K562 (cell line): ENCODE measurements around the gene ELMO1. TPM values are rescaled to one million over a fixed set of nuclear protein-coding genes. Genes with fewer than 3 reads are reported as not detected.

ENCODE experiments used
- ATAC-seq: fragments of 200-7000 bp; cut with Tn5 transposase; 3 replicates; pipeline ENCODE4 v1.9.1; 2020; ENCODE audit warnings: moderate library complexity
- BruUV-seq: library from RNA; stranded (reverse); fragments of 400-500 nt; replicated peaks from 2 replicates; lab custom pipeline; 2021; lab: Mats Ljungman, UMichigan
- CTCF ChIA-PET: fragments of 300-600 bp; formaldehyde crosslinking; extraction: SDS; loops from one replicate; lab custom pipeline; 2021; ENCODE audit warnings: low intra/inter-chr PET ratio; lab: Yijun Ruan, JAX
- POLR2A ChIA-PET: fragments of 300-600, 350-650 bp; sonication (Branson Sonifier 250); formaldehyde crosslinking; extraction: SDS; loops from one replicate; lab custom pipeline; 2021; ENCODE audit warnings: antibody characterized with exemption, inconsistent platforms; lab: Yijun Ruan, JAX
- DNase-seq, 4 experiments: peaks; one replicate each; pipeline versions ENCODE4 v3.0.0 to v3.0.0-alpha.2; 2011 to 2018; ENCODE audit warnings: low spot score in 3 of 4, mixed read lengths in 3 of 4; ENCODE audit errors: extremely low read depth in 1 of 4
- FAIRE-seq: peaks from 2 replicates; lab custom pipeline; 2011; peaks lifted over from hg19 to GRCh38; lab: Jason Lieb, UNC
- H2AFZ ChIP-seq: 2 replicates; pipeline ENCODE4 v1.6.0; 2011; ENCODE audit warnings: low read depth, low read length, control low read depth, inconsistent platforms
- H3K27ac ChIP-seq: fragments of 200-600 bp; 3 replicates; pipeline ENCODE4 v1.8.0; 2011; ENCODE audit warnings: low read depth, mild to moderate bottlenecking, control low read depth, inconsistent platforms, low read length, moderate library complexity, mixed read lengths; ENCODE audit errors: extremely low read depth
- H3K27me3 ChIP-seq, 2 experiments: fragments of 300-600 bp in 1 of 2; 2 replicates in 1 of 2; 3 replicates in 1 of 2; pipeline versions ENCODE4 v1.6.0 to v1.8.0; 2011; ENCODE audit warnings: inconsistent platforms in 2 of 2, low read length in 2 of 2, mild to moderate bottlenecking in 1 of 2, mixed read lengths in 1 of 2, moderate library complexity in 1 of 2; ENCODE audit not compliant: control insufficient read depth in 2 of 2, insufficient read depth in 2 of 2
- H3K36me3 ChIP-seq: fragments of 300-600 bp; 3 replicates; pipeline ENCODE4 v1.8.0; 2011; ENCODE audit warnings: mild to moderate bottlenecking, low read length, inconsistent platforms; ENCODE audit not compliant: control insufficient read depth, insufficient read depth
- H3K4me1 ChIP-seq, 2 experiments: fragments of 200-600 bp in 1 of 2; replicated peaks in 1 of 2; 2 replicates in 1 of 2; 3 replicates in 1 of 2; pipeline versions ENCODE4 v1.5.1 to v1.8.0; 2011; ENCODE audit warnings: inconsistent platforms in 2 of 2, low read length in 2 of 2, mild to moderate bottlenecking in 1 of 2, mixed read lengths in 1 of 2, moderate library complexity in 1 of 2; ENCODE audit not compliant: control insufficient read depth in 2 of 2, insufficient read depth in 2 of 2
- H3K4me2 ChIP-seq: 2 replicates; pipeline ENCODE4 v1.6.1; 2011; ENCODE audit warnings: low read length, control low read depth, inconsistent platforms, mixed read lengths; ENCODE audit not compliant: insufficient read depth
- H3K4me3 ChIP-seq: fragments of 200-600 bp; sonication (generic), shearing (Covaris generic); 2 replicates; pipeline ENCODE4 v1.5.1; 2016; ENCODE audit warnings: control low read depth, inconsistent platforms
- H3K79me2 ChIP-seq: fragments of 200-600 bp; 3 replicates; pipeline ENCODE4 v1.8.0; 2011; ENCODE audit warnings: low read length, inconsistent platforms; ENCODE audit not compliant: control insufficient read depth, insufficient read depth
- H3K9ac ChIP-seq, 2 experiments: 2 replicates each; pipeline versions ENCODE4 v1.6.0 to v1.6.1; 2011; ENCODE audit warnings: low read depth in 2 of 2, low read length in 2 of 2, control low read depth in 1 of 2, inconsistent platforms in 1 of 2, mild to moderate bottlenecking in 1 of 2, mixed read lengths in 1 of 2; ENCODE audit not compliant: insufficient read depth in 1 of 2
- H3K9me1 ChIP-seq: one replicate; pipeline ENCODE4 v1.6.0; 2011; ENCODE audit warnings: inconsistent platforms, mild to moderate bottlenecking, low read length, moderate library complexity; ENCODE audit not compliant: control insufficient read depth, insufficient read depth
- H3K9me3 ChIP-seq: replicated peaks from 2 replicates; pipeline ENCODE4 v1.5.1; 2011; ENCODE audit warnings: low read depth, low read length, inconsistent platforms; ENCODE audit not compliant: control insufficient read depth, insufficient read depth
- H4K20me1 ChIP-seq: replicated peaks from 2 replicates; pipeline ENCODE4 v1.6.1; 2011; ENCODE audit warnings: low read length, inconsistent platforms, mixed read lengths; ENCODE audit not compliant: control insufficient read depth, insufficient read depth
- ASH1L ChIP-seq: fragments of 450-650 bp; IDR thresholded peaks from 2 replicates; pipeline ENCODE4 v1.6.1; 2018; ENCODE audit warnings: borderline replicate concordance, mild to moderate bottlenecking, low read depth; ENCODE audit not compliant: partially characterized antibody
- E2F3 ChIP-seq: fragments of 250-450 bp; sonication (Bioruptor Pico); IDR thresholded peaks from 2 replicates; pipeline ENCODE4 v1.4.0; 2020; ENCODE audit warnings: mild to moderate bottlenecking
- FOXJ2 ChIP-seq: fragments of 200-800 bp; sonication (Bioruptor generic); IDR thresholded peaks from 2 replicates; pipeline ENCODE4 v1.6.1; 2016; ENCODE audit warnings: missing genetic modification characterization, missing compliant biosample characterization
- GATAD2A ChIP-seq: fragments of 450-650 bp; IDR thresholded peaks from 2 replicates; pipeline ENCODE4 v1.6.1; 2017
- NCOA1 ChIP-seq: fragments of 450-650 bp; IDR thresholded peaks from 2 replicates; pipeline ENCODE4 v1.6.1; 2016; ENCODE audit warnings: low read depth
- TCF7L2 ChIP-seq: fragments of 150-350 bp; IDR thresholded peaks from 2 replicates; pipeline ENCODE4 v1.6.1; 2016; ENCODE audit warnings: low read depth, mild to moderate bottlenecking, low read length, moderate library complexity
- TOE1 ChIP-seq, 2 experiments: fragments of 450-650 bp in 1 of 2; sonication (generic) in 1 of 2; formaldehyde crosslinking in 1 of 2; IDR thresholded peaks; 2 replicates each; pipeline versions ENCODE4 v1.7.1 to v1.8.0; 2016 to 2022; ENCODE audit warnings: borderline replicate concordance in 2 of 2, mild to moderate bottlenecking in 2 of 2, antibody characterized with exemption in 1 of 2, inconsistent platforms in 1 of 2, low read depth in 1 of 2, missing genetic modification reagents in 1 of 2, moderate library complexity in 1 of 2
- ZNF41 ChIP-seq: fragments of 250-450 bp; sonication (Bioruptor Pico); conservative IDR thresholded peaks from 2 replicates; pipeline ENCODE4 v1.4.0; 2020; ENCODE audit warnings: mild to moderate bottlenecking
- ZNF766 ChIP-seq: fragments of 200-800 bp; sonication (Bioruptor generic); conservative IDR thresholded peaks from 2 replicates; pipeline ENCODE4 v1.6.1; 2016; ENCODE audit warnings: missing genetic modification characterization, missing compliant biosample characterization
- WGBS: fragments of 100-300 bp; shearing (Covaris generic); methylation state at CpG from one replicate; pipeline ENCODE4 v1.1.6; 2016; ENCODE audit warnings: low coverage, mixed read lengths; ENCODE audit not compliant: insufficient coverage; ENCODE audit errors: missing lambda C conversion rate; 5-methylcytosine and 5-hydroxymethylcytosine counted together
- in situ Hi-C: fragments of 300-500 bp; cut with MboI; formaldehyde crosslinking; loops from 4 replicates; pipeline ENCODE4 v1.15.0; 2018; ENCODE audit warnings: inconsistent platforms, mixed read lengths
- intact Hi-C: fragments of 100-400 bp; cut with micrococcal nuclease; formaldehyde crosslinking; loops from 2 replicates; pipeline ENCODE4 v1.14.2; 2022
- polyA plus RNA-seq, 8 experiments: library from polyadenylated mRNA; depleted of rRNA in 4 of 8; stranded (reverse) in 5 of 8; unstranded in 3 of 8; fragments of >200 nt; fragmentation: Nextera tagmentation in 2 of 8; fragmentation: Illumina TruSeq in 1 of 8; extraction: Ambion mirVana in 2 of 8; extraction: Trizol in 1 of 8; gene quantifications; 2 replicates each; pipeline versions ENCODE4 v1.2.1 to v1.2.3, GENCODE V29; 2011 to 2014; ENCODE audit warnings: inconsistent platforms in 1 of 8, missing spikeins in 1 of 8
- total RNA-seq, 7 experiments: library from RNA; depleted of rRNA in 6 of 7; stranded (reverse); fragments of >200 nt in 6 of 7; fragmentation: Illumina TruSeq in 2 of 7; extraction: Trizol in 2 of 7; gene quantifications; 2 replicates each; pipeline versions ENCODE4 v1.2.1 to v1.2.3, GENCODE V29; 2011 to 2021; ENCODE audit warnings: low replicate concordance in 1 of 7
- TF ChIP-seq, protein P1 (sequence below): fragments of 250-450 bp; sonication (Bioruptor Pico); IDR thresholded peaks from 2 replicates; pipeline ENCODE4 v1.6.1; 2021; ENCODE audit warnings: mild to moderate bottlenecking
- TF ChIP-seq, protein P2 (sequence below): fragments of 450-650 bp; IDR thresholded peaks from 2 replicates; pipeline ENCODE4 v1.6.1; 2016; ENCODE audit warnings: mild to moderate bottlenecking
- TF ChIP-seq, protein P3 (sequence below): fragments of 450-650 bp; IDR thresholded peaks from 2 replicates; pipeline ENCODE4 v1.6.1; 2017; ENCODE audit warnings: mild to moderate bottlenecking, moderate library complexity

The ELMO1 gene
- total and polyA plus RNA-seq, 9 of the 15 experiments (the other 6 are each of a cell fraction or from before 2014, with no cell fraction given), result 0.36 to 7.2 (median 3.6) TPM

DNA sequence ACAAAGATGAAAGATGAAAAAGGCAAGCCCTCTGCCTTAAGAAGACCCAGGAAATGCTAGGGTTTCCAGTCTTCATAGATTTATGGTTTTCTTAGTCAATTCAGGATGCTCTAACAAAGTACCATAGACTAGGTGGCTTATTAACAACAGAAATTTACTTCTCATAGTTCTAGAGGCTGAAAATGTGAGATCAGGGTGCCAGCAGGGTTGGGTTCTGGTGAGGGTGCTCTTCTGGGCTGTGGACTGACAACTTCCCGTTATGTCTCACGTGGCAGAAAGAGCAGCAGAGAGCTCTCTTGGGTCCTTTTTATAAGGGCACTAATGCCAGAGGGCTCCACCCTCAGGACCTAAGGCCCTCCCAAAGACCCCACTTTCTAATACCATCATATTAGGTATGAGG is 23.7 kb downstream of the ELMO1 start:
- Histone ChIP-seq H3K79me2 (no peaks in the 10 kb centered on the region), H3K4me2 (no peak overlapping the region), H3K27me3 (peaks cover 4 to 18% of the 10 kb centered on the region in 2 experiments; a peak in 3 of 5 replicates), H3K27ac (no peak overlapping the region), H3K9ac (no peak overlapping the region), H3K4me1 (no peaks in the 10 kb centered on the region), H3K9me1 (no peaks in the 10 kb centered on the region), H4K20me1 (no peaks in the 10 kb centered on the region), H3K4me3 (no peak overlapping the region), H3K9me3 (no peaks in the 10 kb centered on the region), H3K36me3 (no peaks in the 10 kb centered on the region), H2AFZ (no peak overlapping the region)
- WGBS, result 0% methylated on average over 2 of the region's 2 CpGs
- ChIA-PET CTCF (no interaction called here), POLR2A (interaction anchor here (0.5 to 0.6 kb wide), 2 partner anchors 11 to 261 kb away, joined by 3 read pairs; no protein-coding TSS in a partner anchor)
- TF ChIP-seq ZNF766 (CRISPR knock-in tag) (no peak), GATAD2A (no peak), FOXJ2 (no peak), TCF7L2 (no peak), NCOA1 (no peak), E2F3 (no peak)
- TF ChIP-seq, protein P1, sequence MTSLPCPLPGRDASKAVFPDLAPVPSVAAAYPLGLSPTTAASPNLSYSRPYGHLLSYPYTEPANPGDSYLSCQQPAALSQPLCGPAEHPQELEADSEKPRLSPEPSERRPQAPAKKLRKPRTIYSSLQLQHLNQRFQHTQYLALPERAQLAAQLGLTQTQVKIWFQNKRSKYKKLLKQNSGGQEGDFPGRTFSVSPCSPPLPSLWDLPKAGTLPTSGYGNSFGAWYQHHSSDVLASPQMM (CRISPR knock-in tag), result no peak
- intact Hi-C loops (no loop called here), in situ Hi-C loops (no loop called here)
- FAIRE-seq, result no peak
- no peak for DNase-seq
- no peak for ATAC-seq
- no TSS peak for BruUV-seq

DNA sequence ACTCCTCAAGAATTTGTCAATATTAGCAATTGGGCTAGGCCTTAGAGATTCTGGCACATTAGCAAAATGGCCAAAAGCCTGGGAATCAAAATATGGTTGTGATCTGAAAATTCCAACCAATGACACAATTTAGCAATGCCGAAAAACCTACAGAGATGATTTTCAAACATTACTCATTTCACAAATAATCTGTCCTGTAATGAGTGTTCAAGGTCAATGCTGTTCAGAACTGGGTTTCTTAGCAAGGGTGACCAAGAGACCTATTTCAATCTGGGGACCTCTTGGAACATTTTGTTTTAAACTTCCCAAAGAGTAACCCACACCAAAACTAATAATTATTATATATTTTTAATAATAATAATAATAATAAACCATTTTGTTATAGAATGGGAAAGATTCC is 24.1 kb downstream of the ELMO1 start:
- Histone ChIP-seq H3K4me1 (no peaks in the 10 kb centered on the region), H3K9me1 (no peaks in the 10 kb centered on the region), H3K4me3 (no peak overlapping the region), H3K36me3 (no peaks in the 10 kb centered on the region), H4K20me1 (no peaks in the 10 kb centered on the region), H3K27ac (no peak overlapping the region), H3K4me2 (no peak overlapping the region), H3K27me3 (peaks cover 4 to 16% of the 10 kb centered on the region in 2 experiments; a peak in 3 of 5 replicates), H3K79me2 (no peaks in the 10 kb centered on the region), H3K9me3 (no peaks in the 10 kb centered on the region), H3K9ac (no peak overlapping the region), H2AFZ (no peak overlapping the region)
- in situ Hi-C loops, result no loop called here
- ChIA-PET POLR2A (no interaction called here), CTCF (no interaction called here)
- ATAC-seq (no peak), DNase-seq (no peak), FAIRE-seq (no peak)
- WGBS, result 0% methylated on average over 1 of the region's 1 CpG
- intact Hi-C loops, result no loop called here
- BruUV-seq, result no TSS peak
- TF ChIP-seq TOE1 (IDR thresholded peaks at IDR 0.05; ENCODE audit: borderline replicate concordance) (no peak), TOE1 (CRISPR knock-in tag; IDR thresholded peaks at IDR 0.05; ENCODE audit: borderline replicate concordance, low read depth) (no peak), ZNF41 (no peak), ASH1L (no peak)
- TF ChIP-seq, protein P2, sequence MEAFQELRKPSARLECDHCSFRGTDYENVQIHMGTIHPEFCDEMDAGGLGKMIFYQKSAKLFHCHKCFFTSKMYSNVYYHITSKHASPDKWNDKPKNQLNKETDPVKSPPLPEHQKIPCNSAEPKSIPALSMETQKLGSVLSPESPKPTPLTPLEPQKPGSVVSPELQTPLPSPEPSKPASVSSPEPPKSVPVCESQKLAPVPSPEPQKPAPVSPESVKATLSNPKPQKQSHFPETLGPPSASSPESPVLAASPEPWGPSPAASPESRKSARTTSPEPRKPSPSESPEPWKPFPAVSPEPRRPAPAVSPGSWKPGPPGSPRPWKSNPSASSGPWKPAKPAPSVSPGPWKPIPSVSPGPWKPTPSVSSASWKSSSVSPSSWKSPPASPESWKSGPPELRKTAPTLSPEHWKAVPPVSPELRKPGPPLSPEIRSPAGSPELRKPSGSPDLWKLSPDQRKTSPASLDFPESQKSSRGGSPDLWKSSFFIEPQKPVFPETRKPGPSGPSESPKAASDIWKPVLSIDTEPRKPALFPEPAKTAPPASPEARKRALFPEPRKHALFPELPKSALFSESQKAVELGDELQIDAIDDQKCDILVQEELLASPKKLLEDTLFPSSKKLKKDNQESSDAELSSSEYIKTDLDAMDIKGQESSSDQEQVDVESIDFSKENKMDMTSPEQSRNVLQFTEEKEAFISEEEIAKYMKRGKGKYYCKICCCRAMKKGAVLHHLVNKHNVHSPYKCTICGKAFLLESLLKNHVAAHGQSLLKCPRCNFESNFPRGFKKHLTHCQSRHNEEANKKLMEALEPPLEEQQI, result no peak
- TF ChIP-seq, protein P3, sequence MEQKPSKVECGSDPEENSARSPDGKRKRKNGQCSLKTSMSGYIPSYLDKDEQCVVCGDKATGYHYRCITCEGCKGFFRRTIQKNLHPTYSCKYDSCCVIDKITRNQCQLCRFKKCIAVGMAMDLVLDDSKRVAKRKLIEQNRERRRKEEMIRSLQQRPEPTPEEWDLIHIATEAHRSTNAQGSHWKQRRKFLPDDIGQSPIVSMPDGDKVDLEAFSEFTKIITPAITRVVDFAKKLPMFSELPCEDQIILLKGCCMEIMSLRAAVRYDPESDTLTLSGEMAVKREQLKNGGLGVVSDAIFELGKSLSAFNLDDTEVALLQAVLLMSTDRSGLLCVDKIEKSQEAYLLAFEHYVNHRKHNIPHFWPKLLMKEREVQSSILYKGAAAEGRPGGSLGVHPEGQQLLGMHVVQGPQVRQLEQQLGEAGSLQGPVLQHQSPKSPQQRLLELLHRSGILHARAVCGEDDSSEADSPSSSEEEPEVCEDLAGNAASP, result no peak
